HepG2 (cell line): ENCODE data around the gene AOX1. TPM values are rescaled to one million over a fixed set of nuclear protein-coding genes. Genes with fewer than 3 reads are reported as not detected.

Experiments used
- BATF2 ChIP-seq: sonication (generic); formaldehyde crosslinking; IDR thresholded peaks from 2 replicates; pipeline ENCODE4 v1.8.0; 2022; ENCODE audit warnings: mild to moderate bottlenecking, missing genetic modification reagents, moderate library complexity
- ELF4 ChIP-seq: sonication (generic); formaldehyde crosslinking; IDR thresholded peaks from 2 replicates; pipeline ENCODE4 v1.5.0; 2020; ENCODE audit warnings: missing genetic modification reagents, mild to moderate bottlenecking, moderate library complexity, borderline replicate concordance
- FOXJ3 ChIP-seq: sonication (generic); formaldehyde crosslinking; IDR thresholded peaks from 2 replicates; pipeline ENCODE4 v1.4.0; 2020; ENCODE audit warnings: missing genetic modification reagents, mild to moderate bottlenecking, borderline replicate concordance
- PCBP1 ChIP-seq: fragments of 200-400 bp; formaldehyde crosslinking; IDR thresholded peaks from 2 replicates; pipeline ENCODE4 v1.6.1; 2017; ENCODE audit warnings: mild to moderate bottlenecking, low read depth, low read length, borderline replicate concordance
- RORA ChIP-seq: sonication (generic); formaldehyde crosslinking; IDR thresholded peaks from 2 replicates; pipeline ENCODE4 v1.5.0; 2020; ENCODE audit warnings: mild to moderate bottlenecking, missing genetic modification reagents, moderate library complexity
- SALL1 ChIP-seq: sonication (generic); formaldehyde crosslinking; IDR thresholded peaks from 2 replicates; pipeline ENCODE4 v1.8.0; 2022; ENCODE audit warnings: mild to moderate bottlenecking, missing genetic modification reagents
- SRY ChIP-seq: sonication (generic); formaldehyde crosslinking; IDR thresholded peaks from 2 replicates; pipeline ENCODE4 v1.8.0; 2022; ENCODE audit warnings: mild to moderate bottlenecking, missing genetic modification reagents
- THAP8 ChIP-seq: sonication (generic); formaldehyde crosslinking; IDR thresholded peaks from 2 replicates; pipeline ENCODE4 v1.5.1; 2020; ENCODE audit warnings: missing genetic modification reagents, mild to moderate bottlenecking, borderline replicate concordance
- ZBTB38 ChIP-seq: sonication (generic); formaldehyde crosslinking; IDR thresholded peaks from 2 replicates; pipeline ENCODE4 v1.5.1; 2020; ENCODE audit warnings: mild to moderate bottlenecking, missing genetic modification reagents
- ZNF101 ChIP-seq: sonication (generic); formaldehyde crosslinking; IDR thresholded peaks from 2 replicates; pipeline ENCODE4 v1.4.0; 2020; ENCODE audit warnings: mild to moderate bottlenecking, low read depth, missing genetic modification reagents, borderline replicate concordance
- ZNF432 ChIP-seq: sonication (generic); formaldehyde crosslinking; IDR thresholded peaks from 2 replicates; pipeline ENCODE4 v1.5.0; 2020; ENCODE audit warnings: missing genetic modification reagents, mild to moderate bottlenecking, borderline replicate concordance
- ZNF441 ChIP-seq: sonication (generic); formaldehyde crosslinking; IDR thresholded peaks from 2 replicates; pipeline ENCODE4 v1.7.0; 2021; ENCODE audit warnings: missing genetic modification reagents, borderline replicate concordance
- ZNF460 ChIP-seq: sonication (generic); formaldehyde crosslinking; IDR thresholded peaks from 2 replicates; pipeline ENCODE4 v1.5.1; 2020; ENCODE audit warnings: missing genetic modification reagents, mild to moderate bottlenecking, borderline replicate concordance
- ZNF557 ChIP-seq: sonication (generic); formaldehyde crosslinking; IDR thresholded peaks from 2 replicates; pipeline ENCODE4 v1.4.0; 2020; ENCODE audit warnings: missing genetic modification reagents
- polyA plus RNA-seq, 8 experiments: library from polyadenylated mRNA; depleted of rRNA in 3 of 8; stranded (reverse) in 7 of 8; unstranded in 1 of 8; fragments of >200 nt; fragmentation: Illumina TruSeq in 4 of 8; extraction: Trizol in 4 of 8; gene quantifications; 2 replicates each; pipeline versions ENCODE4 v1.2.1 to v1.2.3, GENCODE V29; 2011 to 2016; ENCODE audit warnings: low read depth in 4 of 8, missing spikeins in 1 of 8, mixed read lengths in 1 of 8; ENCODE audit not compliant: insufficient read depth in 1 of 8
- total RNA-seq, 5 experiments: library from RNA; depleted of rRNA; stranded (reverse); fragments of >200 nt; fragmentation: Illumina TruSeq; extraction: Trizol; gene quantifications; 2 replicates each; pipeline ENCODE4 v1.2.3, GENCODE V29; 2016; ENCODE audit warnings: low read depth in 1 of 5
- TF ChIP-seq, protein P1 (sequence below): sonication (generic); formaldehyde crosslinking; IDR thresholded peaks from 2 replicates; pipeline ENCODE4 v1.4.0; 2020; ENCODE audit warnings: missing genetic modification reagents
- TF ChIP-seq, protein P2 (sequence below): sonication (generic); formaldehyde crosslinking; conservative IDR thresholded peaks from 2 replicates; pipeline ENCODE4 v1.8.0; 2022; ENCODE audit warnings: missing genetic modification reagents
- TF ChIP-seq, protein P3 (sequence below): sonication (generic); formaldehyde crosslinking; IDR thresholded peaks from 2 replicates; pipeline ENCODE4 v1.5.0; 2020; ENCODE audit warnings: mild to moderate bottlenecking, missing genetic modification reagents, borderline replicate concordance
- TF ChIP-seq, protein P4 (sequence below): sonication (generic); formaldehyde crosslinking; IDR thresholded peaks from 2 replicates; pipeline ENCODE4 v1.4.0; 2020; ENCODE audit warnings: missing genetic modification reagents

Gene AOX1
- total and polyA plus RNA-seq, 2 of the 13 experiments (the other 11 are each of a cell fraction or from before 2014, with no cell fraction given): 9.2 to 18.0 TPM

- TF ChIP-seq BATF2: no peak
- no peak for TF ChIP-seq RORA (CRISPR knock-in tag)
- TF ChIP-seq PCBP1: no peak
- TF ChIP-seq SALL1 (CRISPR knock-in tag): peak; percentile 93
- TF ChIP-seq THAP8 (CRISPR knock-in tag): 0 out of 2 replicates have a peak, but pooled peaks have one; percentile 69
- TF ChIP-seq ELF4: no peak
- no peak for TF ChIP-seq ZNF432 (CRISPR knock-in tag)
- TF ChIP-seq, protein P1, sequence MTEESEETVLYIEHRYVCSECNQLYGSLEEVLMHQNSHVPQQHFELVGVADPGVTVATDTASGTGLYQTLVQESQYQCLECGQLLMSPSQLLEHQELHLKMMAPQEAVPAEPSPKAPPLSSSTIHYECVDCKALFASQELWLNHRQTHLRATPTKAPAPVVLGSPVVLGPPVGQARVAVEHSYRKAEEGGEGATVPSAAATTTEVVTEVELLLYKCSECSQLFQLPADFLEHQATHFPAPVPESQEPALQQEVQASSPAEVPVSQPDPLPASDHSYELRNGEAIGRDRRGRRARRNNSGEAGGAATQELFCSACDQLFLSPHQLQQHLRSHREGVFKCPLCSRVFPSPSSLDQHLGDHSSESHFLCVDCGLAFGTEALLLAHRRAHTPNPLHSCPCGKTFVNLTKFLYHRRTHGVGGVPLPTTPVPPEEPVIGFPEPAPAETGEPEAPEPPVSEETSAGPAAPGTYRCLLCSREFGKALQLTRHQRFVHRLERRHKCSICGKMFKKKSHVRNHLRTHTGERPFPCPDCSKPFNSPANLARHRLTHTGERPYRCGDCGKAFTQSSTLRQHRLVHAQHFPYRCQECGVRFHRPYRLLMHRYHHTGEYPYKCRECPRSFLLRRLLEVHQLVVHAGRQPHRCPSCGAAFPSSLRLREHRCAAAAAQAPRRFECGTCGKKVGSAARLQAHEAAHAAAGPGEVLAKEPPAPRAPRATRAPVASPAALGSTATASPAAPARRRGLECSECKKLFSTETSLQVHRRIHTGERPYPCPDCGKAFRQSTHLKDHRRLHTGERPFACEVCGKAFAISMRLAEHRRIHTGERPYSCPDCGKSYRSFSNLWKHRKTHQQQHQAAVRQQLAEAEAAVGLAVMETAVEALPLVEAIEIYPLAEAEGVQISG (CRISPR knock-in tag): peak; percentile 90
- no peak for TF ChIP-seq ZNF460 (CRISPR knock-in tag)
- TF ChIP-seq, protein P2, sequence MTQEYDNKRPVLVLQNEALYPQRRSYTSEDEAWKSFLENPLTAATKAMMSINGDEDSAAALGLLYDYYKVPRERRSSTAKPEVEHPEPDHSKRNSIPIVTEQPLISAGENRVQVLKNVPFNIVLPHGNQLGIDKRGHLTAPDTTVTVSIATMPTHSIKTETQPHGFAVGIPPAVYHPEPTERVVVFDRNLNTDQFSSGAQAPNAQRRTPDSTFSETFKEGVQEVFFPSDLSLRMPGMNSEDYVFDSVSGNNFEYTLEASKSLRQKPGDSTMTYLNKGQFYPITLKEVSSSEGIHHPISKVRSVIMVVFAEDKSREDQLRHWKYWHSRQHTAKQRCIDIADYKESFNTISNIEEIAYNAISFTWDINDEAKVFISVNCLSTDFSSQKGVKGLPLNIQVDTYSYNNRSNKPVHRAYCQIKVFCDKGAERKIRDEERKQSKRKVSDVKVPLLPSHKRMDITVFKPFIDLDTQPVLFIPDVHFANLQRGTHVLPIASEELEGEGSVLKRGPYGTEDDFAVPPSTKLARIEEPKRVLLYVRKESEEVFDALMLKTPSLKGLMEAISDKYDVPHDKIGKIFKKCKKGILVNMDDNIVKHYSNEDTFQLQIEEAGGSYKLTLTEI (CRISPR knock-in tag): no peak
- peak; percentile 43; the same call in 1 of the 2 replicates for TF ChIP-seq ZNF441 (CRISPR knock-in tag)
- 0 out of 2 replicates have a peak, but pooled peaks have one; percentile 24 for TF ChIP-seq ZNF557 (CRISPR knock-in tag)
- peak; percentile 58; the same call in 1 of the 2 replicates for TF ChIP-seq FOXJ3 (CRISPR knock-in tag)
- TF ChIP-seq ZNF101: no peak
- TF ChIP-seq, protein P3, sequence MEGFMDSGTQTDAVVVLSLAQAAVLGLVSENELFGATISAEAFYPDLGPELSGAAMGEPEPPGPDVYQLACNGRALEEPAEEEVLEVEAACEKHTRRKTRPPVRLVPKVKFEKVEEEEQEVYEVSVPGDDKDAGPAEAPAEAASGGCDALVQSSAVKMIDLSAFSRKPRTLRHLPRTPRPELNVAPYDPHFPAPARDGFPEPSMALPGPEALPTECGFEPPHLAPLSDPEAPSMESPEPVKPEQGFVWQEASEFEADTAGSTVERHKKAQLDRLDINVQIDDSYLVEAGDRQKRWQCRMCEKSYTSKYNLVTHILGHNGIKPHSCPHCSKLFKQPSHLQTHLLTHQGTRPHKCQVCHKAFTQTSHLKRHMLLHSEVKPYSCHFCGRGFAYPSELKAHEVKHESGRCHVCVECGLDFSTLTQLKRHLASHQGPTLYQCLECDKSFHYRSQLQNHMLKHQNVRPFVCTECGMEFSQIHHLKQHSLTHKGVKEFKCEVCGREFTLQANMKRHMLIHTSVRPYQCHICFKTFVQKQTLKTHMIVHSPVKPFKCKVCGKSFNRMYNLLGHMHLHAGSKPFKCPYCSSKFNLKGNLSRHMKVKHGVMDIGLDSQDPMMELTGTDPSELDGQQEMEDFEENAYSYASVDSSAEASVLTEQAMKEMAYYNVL (CRISPR knock-in tag): no peak; the same call in 1 of the 2 replicates
- peak; percentile 76; the same call in 1 of the 2 replicates for TF ChIP-seq ZBTB38 (CRISPR knock-in tag)
- TF ChIP-seq SRY: peak; percentile 77
- TF ChIP-seq, protein P4, sequence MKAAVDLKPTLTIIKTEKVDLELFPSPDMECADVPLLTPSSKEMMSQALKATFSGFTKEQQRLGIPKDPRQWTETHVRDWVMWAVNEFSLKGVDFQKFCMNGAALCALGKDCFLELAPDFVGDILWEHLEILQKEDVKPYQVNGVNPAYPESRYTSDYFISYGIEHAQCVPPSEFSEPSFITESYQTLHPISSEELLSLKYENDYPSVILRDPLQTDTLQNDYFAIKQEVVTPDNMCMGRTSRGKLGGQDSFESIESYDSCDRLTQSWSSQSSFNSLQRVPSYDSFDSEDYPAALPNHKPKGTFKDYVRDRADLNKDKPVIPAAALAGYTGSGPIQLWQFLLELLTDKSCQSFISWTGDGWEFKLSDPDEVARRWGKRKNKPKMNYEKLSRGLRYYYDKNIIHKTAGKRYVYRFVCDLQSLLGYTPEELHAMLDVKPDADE: no peak
Observed at GRCh38 chr2:200585730-200586643, at the start of gene AOX1 (continued).
